SU-DHL-6 (cell line): ENCODE results near the gene NCAPG.

ENCODE experiments used
- CTCF ChIP-seq: fragments of 200-600 bp; sonication (generic); IDR thresholded peaks from one replicate; pipeline ENCODE4 v1.5.1; 2017; ENCODE audit warnings: antibody characterized with exemption, mild to moderate bottlenecking, low read length, moderate library complexity; ENCODE audit not compliant: insufficient read depth, poor library complexity, severe bottlenecking
- EZH2phosphoT487 ChIP-seq: fragments of 200-600 bp; sonication (generic), shearing (Covaris generic); conservative IDR thresholded peaks from 2 replicates; pipeline ENCODE4 v1.6.1; 2018; ENCODE audit warnings: mild to moderate bottlenecking, antibody characterized with exemption, low read length, moderate library complexity, mixed read lengths

GRCh38 chr4:17877661-17878060 is 66.9 kb downstream of the NCAPG start:
- TF ChIP-seq EZH2phosphoT487 (no peak), CTCF (no peak)
